H1 (cell line): ENCODE data around the gene SLC39A2. TPM values are rescaled to one million over a fixed set of nuclear protein-coding genes. Genes with fewer than 3 reads are reported as not detected.
A peak's percentile ranks its signal among the peaks of the same experiment; 100 is the strongest.

Source experiments
- ATF2 ChIP-seq: IDR thresholded peaks from 2 replicates; pipeline ENCODE4 v1.6.1; 2012; ENCODE audit warnings: low read length, inconsistent platforms
- BACH1 ChIP-seq: IDR thresholded peaks from 2 replicates; pipeline ENCODE4 v1.6.1; 2012; ENCODE audit warnings: low read length, improper control_type of control experiment
- CBX5 ChIP-seq: fragments of 300-800, 300-1000 bp; sonication (generic); IDR thresholded peaks from 2 replicates; pipeline ENCODE4 v1.7.1; 2016; ENCODE audit warnings: antibody characterized with exemption, low read length, low read depth
- CBX8 ChIP-seq: fragments of 300-800, 300-1000 bp; sonication (generic); IDR thresholded peaks from 2 replicates; pipeline ENCODE4 v1.7.1; 2016; ENCODE audit warnings: low read depth, low read length, borderline replicate concordance
- EP300 ChIP-seq, 2 experiments: IDR thresholded peaks; 1 replicate in 1 of 2; 2 replicates in 1 of 2; pipeline ENCODE4 v1.6.1; 2011 to 2012; ENCODE audit warnings: low read depth in 2 of 2, low read length in 2 of 2, mild to moderate bottlenecking in 2 of 2, borderline replicate concordance in 1 of 2, inconsistent platforms in 1 of 2, moderate library complexity in 1 of 2
- GTF2F1 ChIP-seq: IDR thresholded peaks from 2 replicates; pipeline ENCODE4 v1.6.1; 2012; ENCODE audit warnings: low read depth, low read length, improper control_type of control experiment, borderline replicate concordance
- JUN ChIP-seq: IDR thresholded peaks from 2 replicates; pipeline ENCODE4 v1.6.1; 2011; ENCODE audit warnings: low read depth, mild to moderate bottlenecking, improper control_type of control experiment, low read length
- KDM4A ChIP-seq: IDR thresholded peaks from one replicate; pipeline ENCODE4 v1.7.1; 2012; ENCODE audit warnings: low read depth, mild to moderate bottlenecking, moderate library complexity, low read length, inconsistent platforms; ENCODE audit not compliant: severe bottlenecking
- KDM5A ChIP-seq: fragments of 200-600 bp; IDR thresholded peaks from 2 replicates; pipeline ENCODE4 v1.7.1; 2012; ENCODE audit warnings: mild to moderate bottlenecking, low read length, inconsistent platforms, mixed read lengths
- POLR2A ChIP-seq, 2 experiments: IDR thresholded peaks; 1 replicate in 1 of 2; 2 replicates in 1 of 2; pipeline ENCODE4 v1.6.1; 2011; ENCODE audit warnings: low read depth in 2 of 2, low read length in 2 of 2, mild to moderate bottlenecking in 2 of 2; ENCODE audit errors: control extremely low read depth in 1 of 2
- POLR2AphosphoS5 ChIP-seq: IDR thresholded peaks from 2 replicates; pipeline ENCODE4 v1.6.1; 2011; ENCODE audit warnings: low read depth, low read length
- SAP30 ChIP-seq: fragments of 300-600 bp; sonication (generic); IDR thresholded peaks from 2 replicates; pipeline ENCODE4 v1.7.1; 2012; ENCODE audit warnings: low read length, moderate library complexity, mild to moderate bottlenecking, inconsistent platforms; ENCODE audit not compliant: insufficient read depth, insufficient replicate concordance
- SP1 ChIP-seq: IDR thresholded peaks from 2 replicates; pipeline ENCODE4 v1.6.1; 2011; ENCODE audit warnings: low read depth, low read length
- polyA plus RNA-seq, 7 experiments: library from polyadenylated mRNA; depleted of rRNA in 3 of 7; stranded (reverse) in 5 of 7; unstranded in 2 of 7; fragments of >200 nt in 5 of 7; fragments of 200-250 nt in 2 of 7; gene quantifications; 1 replicate in 5 of 7; 2 replicates in 1 of 7; 4 replicates in 1 of 7; pipeline versions ENCODE4 v1.2.1 to v1.2.3, GENCODE V29; 2011 to 2013; ENCODE audit warnings: missing spikeins in 2 of 7, mixed read lengths in 2 of 7
- total RNA-seq: library from RNA; stranded (reverse); fragmentation: NEBNext Ultra II Directional; extraction: Animal tissue kit (Norgen Biotek cat#: 25700); gene quantifications from 2 replicates; pipeline ENCODE4 v1.2.1, GENCODE V29; 2021

The SLC39A2 gene
- total and polyA plus RNA-seq, 2 of the 8 experiments (the other 6 are each of a cell fraction or from before 2014, with no cell fraction given) = 0.14 to 0.22 TPM

GRCh38 chr14:20970983-20971704, 27.9 kb upstream of the SLC39A2 start (continued):
- 0 out of 2 replicates have a peak, but pooled peaks have one; percentile 9 for TF ChIP-seq POLR2AphosphoS5
- TF ChIP-seq CBX8 = no peak
- TF ChIP-seq BACH1 = no peak
- no peak for TF ChIP-seq CBX5
- TF ChIP-seq ATF2 = no peak
- no peak for TF ChIP-seq JUN
- peak in 1 of 2 experiments; percentile 84; a peak in 1 of 3 replicates for TF ChIP-seq EP300 (IDR thresholded peaks at IDR 0.05; ENCODE audit: borderline replicate concordance in 1 of 2, low read depth in 2 of 2, low read length in 2 of 2)
- no peak for TF ChIP-seq SAP30
- TF ChIP-seq GTF2F1 = 0 out of 2 replicates have a peak, but pooled peaks have one; percentile 9
- TF ChIP-seq KDM4A = peak; percentile 83
- TF ChIP-seq POLR2A (IDR thresholded peaks at IDR 0.05; ENCODE audit: control extremely low read depth in 1 of 2, low read depth in 2 of 2, low read length in 2 of 2) = peak; percentile 46 to 47; a peak in 2 of 3 replicates
- no peak for TF ChIP-seq KDM5A
- TF ChIP-seq SP1 = peak; percentile 59; the same call in 1 of the 2 replicates
